ENCODE results near the gene GPS2. TPM values are rescaled to one million over a fixed set of nuclear protein-coding genes. Genes with fewer than 3 reads are reported as not detected.

GPS2 gene
- total RNA-seq, 1 donor from 2014 or later = 68.8 TPM

DNA sequence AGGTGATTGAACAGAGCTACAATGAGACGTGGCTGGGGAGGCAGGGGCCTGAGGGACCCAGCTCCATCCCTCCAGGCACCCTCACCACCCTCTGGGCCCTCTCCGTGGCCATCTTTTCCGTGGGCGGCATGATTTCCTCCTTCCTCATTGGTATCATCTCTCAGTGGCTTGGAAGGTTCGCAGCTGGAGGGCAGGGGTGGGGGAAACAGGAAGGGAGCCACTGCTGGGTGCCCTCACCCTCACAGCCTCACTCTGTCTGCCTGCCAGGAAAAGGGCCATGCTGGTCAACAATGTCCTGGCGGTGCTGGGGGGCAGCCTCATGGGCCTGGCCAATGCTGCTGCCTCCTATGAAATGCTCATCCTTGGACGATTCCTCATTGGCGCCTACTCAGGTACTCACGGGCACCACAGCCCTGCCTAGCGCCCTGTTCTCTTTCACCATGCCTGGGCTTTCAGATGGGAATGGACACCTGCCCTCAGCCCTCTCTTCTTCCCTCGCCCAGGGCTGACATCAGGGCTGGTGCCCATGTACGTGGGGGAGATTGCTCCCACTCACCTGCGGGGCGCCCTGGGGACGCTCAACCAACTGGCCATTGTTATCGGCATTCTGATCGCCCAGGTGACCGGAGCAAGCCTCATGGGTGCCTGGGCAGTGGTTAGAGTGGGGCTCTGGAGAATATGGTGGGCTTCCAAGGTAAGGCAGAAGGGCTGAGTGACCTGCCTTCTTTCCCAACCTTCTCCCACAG, 31.5 kb downstream of the GPS2 start:
- intact Hi-C loops (cut with DNase I) = no loop called here
- DNase-seq = no peak
- no peak for ATAC-seq (ENCODE audit: poor library complexity)

DNA sequence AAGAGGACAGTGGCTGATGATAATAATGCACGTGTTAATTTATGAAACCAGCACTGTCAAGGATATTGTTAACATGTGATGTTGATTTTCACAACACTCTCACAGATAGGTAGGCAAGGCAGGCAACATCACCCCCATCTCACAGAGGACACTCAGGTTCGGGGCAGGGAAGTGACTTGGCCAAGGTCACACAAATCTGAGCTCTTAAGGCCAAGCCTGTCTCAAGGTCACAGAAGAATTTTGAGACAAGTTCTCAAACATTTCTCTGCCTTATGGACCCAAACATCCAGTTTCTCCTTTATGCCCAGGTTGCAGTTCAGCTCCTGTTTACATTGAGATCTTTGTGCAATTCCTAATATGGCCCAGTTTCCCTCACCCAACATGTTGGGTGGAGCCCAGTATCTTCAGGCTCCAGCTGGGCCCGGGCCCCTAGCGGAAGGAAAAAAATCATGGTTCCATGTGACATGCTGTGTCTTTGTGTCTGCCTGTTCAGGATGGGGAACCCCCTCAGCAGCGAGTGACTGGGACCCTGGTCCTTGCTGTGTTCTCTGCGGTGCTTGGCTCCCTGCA, 32.3 kb downstream of the GPS2 start:
- intact Hi-C loops (cut with DNase I) = no loop called here

DNA sequence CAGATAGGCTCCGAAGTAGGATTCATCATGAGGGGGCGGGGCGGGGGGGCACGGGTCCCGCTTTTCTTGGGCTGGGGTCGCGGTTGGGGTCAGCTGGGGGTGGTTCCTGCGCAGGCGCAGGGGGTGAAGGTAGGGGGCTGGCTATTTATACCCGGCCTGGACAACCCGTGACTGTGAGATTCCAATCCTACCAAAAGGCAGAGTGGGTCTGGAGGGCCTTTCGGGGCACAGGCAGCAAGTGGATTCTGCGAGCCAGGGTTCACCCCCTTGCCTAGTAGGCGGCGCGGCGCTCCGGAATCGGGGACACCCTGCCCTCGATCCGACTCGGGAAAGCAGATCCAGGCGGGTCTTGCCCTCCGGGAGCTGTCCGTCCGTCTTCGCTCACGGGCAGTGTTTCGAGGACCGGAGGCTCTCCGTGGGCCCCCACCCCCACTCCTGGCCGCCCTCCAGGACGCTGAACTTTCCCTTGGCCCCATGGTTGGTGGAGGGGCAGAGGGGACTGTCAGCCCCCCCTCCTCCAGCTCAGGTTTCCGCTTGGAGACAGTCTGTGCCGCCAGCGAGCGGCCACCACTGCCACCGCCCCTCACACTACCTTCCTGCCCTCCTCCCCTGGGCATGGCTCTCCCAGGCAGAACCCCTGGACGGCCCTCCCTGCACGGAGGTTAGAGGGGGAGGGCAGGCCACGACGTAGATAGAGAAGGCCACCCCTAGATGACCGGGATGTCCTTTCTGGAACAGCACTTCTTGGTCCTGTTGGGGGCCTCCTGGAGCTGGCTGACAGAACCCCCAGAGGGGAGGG, 33.0 kb downstream of the GPS2 start:
- intact Hi-C loops (cut with DNase I) = loop anchor here (1.0 to 2.0 kb wide), 2 partner anchors 14 to 67 kb away; no protein-coding TSS in a partner anchor
- peak; percentile 86 for DNase-seq
- ATAC-seq (ENCODE audit: poor library complexity) = peak; percentile 49

More for the DNA sequence above, 32.3 kb downstream of the GPS2 start:
- peak; percentile 0 for ATAC-seq (ENCODE audit: poor library complexity)
- no peak for DNase-seq

DNA sequence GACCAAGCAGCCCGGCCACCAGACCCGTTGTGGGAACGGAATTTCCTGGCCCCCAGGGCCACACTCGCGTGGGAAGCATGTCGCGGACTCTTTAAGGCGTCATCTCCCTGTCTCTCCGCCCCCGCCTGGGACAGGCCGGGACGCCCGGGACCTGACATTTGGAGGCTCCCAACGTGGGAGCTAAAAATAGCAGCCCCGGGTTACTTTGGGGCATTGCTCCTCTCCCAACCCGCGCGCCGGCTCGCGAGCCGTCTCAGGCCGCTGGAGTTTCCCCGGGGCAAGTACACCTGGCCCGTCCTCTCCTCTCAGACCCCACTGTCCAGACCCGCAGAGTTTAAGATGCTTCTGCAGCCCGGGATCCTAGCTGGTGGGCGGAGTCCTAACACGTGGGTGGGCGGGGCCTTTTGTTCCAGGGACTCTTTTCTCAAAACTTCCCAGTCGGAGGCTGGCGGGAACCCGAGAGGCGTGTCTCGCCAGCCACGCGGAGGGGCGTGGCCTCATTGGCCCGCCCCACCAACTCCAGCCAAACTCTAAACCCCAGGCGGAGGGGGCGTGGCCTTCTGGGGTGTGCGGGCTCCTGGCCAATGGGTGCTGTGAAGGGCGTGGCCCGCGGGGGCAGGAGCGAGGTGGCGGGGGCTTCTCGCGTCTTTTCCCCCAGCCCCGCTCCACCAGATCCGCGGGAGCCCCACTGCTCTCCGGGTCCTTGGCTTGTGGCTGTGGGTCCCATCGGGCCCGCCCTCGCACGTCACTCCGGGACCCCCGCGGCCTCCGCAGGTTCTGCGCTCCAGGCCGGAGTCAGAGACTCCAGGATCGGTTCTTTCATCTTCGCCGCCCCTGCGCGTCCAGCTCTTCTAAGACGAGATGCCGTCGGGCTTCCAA, 33.8 kb downstream of the GPS2 start, which contains the start of gene SLC2A4:
TSS of gene SLC2A4 (plus strand) at position 645 of the 879 bp plus-strand sequence. CDS start at position 862, 217 bp downstream.
- DNase-seq = peak; percentile 97
- peak; percentile 85 for ATAC-seq (ENCODE audit: poor library complexity)
- intact Hi-C loops (cut with DNase I) = loop anchor here (1.0 to 2.0 kb wide), 2 partner anchors 15 to 67 kb away; no protein-coding TSS in a partner anchor

DNA sequence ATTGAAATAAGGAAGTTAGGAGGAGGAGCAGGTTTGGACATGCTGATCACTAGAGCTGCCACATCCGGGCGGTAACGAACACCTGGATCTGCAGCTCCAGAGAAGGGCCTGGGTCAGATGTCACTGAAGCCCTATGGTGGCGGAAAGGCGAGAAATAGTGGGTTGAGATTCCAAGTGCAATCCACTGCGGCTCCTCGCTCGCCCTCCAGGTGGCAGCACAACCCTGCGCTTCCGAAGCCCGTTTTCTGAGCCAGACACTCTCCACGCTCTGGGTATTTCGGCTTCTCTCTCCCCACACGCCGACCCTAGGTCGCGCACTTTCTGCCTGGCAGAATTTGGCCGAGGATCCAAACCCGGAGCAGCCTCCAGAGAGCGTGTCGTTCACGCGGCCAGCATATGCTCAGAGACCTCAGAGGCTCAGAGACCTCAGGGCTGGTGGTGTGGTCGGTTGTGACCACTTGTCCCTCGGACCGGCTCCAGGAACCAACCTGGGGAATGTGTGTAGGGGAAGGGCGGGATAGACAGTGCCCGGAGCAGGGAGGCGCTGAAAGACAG, 34.6 kb downstream of the GPS2 start:
- DNase-seq (peak; percentile 90), ATAC-seq (ENCODE audit: poor library complexity) (peak; percentile 67)
- intact Hi-C loops (cut with DNase I) = loop anchor here (1.0 to 2.0 kb wide), 2 partner anchors 16 to 68 kb away; no protein-coding TSS in a partner anchor

DNA sequence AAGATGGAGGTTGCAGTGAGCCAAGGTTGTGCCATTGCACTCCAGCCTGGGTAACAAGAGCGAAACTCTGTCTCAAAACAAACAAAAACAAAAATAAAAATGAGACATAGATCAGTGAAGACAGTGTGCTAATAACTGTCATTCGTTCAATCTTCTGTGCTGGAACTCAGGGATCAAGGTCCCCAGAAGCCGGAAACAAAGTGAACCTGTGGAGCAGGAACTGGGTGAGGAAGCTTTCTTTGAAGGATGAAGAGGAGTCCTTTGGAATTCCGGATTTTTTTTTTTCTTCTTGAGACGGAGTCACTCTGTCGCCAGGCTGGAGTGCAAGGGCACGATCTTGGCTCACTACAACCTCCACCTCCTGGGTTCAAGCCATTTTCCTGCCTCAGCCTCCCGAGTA, 35.7 kb downstream of the GPS2 start:
- intact Hi-C loops (cut with DNase I) = no loop called here
- ATAC-seq (ENCODE audit: poor library complexity) (no peak), DNase-seq (no peak)

DNA sequence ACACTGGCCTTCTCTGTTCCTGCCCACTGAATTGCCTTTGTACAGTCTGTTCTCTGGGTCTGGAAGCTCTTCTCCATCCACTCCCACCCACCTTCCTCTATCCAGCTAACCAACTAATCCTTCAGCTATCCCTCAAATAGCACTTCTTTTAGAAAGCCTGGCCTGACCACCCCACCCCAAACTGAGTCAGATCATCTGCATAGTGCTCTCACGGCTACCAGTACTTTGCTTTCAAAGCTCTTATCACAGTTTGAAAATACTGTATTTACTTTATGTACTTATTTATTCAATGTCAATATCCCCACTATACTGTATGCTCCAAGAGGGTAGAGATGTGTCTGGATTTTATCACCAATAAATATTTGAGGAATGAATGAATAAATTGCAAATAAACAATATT, 48.4 kb downstream of the GPS2 start:
- no peak for DNase-seq
- intact Hi-C loops (cut with DNase I) = no loop called here
- no peak for ATAC-seq (ENCODE audit: poor library complexity)

DNA sequence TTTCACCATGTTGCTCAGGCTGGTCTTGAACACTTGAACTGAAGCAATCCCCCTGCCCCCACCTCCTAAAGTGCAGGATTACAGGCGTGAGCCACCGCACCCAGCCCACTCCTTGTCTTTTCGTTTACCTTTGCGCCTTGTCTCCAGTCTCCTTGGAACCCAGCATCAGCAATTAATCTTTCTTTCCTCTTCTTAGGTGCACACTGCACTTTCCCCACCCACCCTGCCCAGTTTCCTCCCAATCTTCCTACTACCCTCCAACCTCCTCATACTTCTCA, 51.4 kb downstream of the GPS2 start:
- intact Hi-C loops (cut with DNase I) = no loop called here
- DNase-seq = no peak
- ATAC-seq (ENCODE audit: poor library complexity) = no peak

DNA sequence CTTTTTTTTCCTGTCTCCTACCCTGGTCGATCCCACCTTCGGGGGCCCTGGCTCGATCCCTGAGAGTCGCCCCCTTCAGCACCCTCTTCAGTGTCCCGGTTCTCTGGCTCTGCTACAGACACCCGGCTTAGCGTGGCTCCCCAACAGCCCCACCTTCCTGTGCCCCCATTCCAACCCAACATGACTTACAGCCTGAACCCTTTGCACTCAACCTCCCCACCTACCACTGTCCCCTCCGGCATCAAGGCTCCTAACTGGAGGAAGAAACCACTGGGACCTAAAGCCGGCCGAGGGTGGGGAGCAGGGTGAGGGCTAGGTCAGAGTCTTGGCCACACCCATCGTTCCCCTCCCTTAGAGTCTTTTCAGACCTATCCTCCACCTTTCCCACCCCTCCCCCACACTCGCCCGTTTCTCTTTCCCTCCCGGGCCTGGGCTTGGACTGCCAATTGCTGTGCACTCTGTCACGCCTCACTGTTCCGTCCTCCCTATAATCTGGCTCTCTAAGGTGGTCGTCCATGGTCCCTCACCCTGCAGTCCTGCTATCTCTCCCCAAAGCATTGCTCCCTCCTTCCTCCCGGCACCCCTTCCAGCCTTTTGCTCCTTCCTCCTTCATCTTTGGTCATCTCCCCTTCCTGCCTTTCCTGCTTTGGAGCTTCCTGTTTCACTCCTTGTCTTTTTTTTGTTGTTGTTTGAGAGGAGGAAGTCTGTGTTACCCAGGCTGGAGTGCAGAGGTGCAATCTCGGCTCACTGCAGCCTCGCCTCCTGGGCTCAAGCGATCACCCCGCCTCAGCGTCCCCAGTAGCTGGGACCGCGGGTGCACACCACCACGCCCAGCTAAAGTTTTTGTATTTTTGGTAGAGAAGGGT, 52.0 kb downstream of the GPS2 start:
- peak; percentile 44 for DNase-seq
- peak; percentile 24 for ATAC-seq (ENCODE audit: poor library complexity)
- intact Hi-C loops (cut with DNase I) = no loop called here

Other genes with a start within 250 kb of the GPS2 start
- gene CLEC10A, start 235.1 kb downstream of the GPS2 start, total RNA-seq = 5.0 TPM
- gene ASGR2, start 200.5 kb downstream of the GPS2 start, total RNA-seq = 0.40 TPM
- gene ASGR1, start 136.0 kb downstream of the GPS2 start, total RNA-seq = 0.19 TPM
- 20.4 TPM for gene DLG4, start 95.5 kb downstream of the GPS2 start, total RNA-seq
- gene ACADVL, start 95.4 kb downstream of the GPS2 start, total RNA-seq = 2,247 TPM
- 20.4 TPM for gene DVL2, start 80.8 kb downstream of the GPS2 start, total RNA-seq
- gene PHF23, start 75.9 kb downstream of the GPS2 start, total RNA-seq = 19.4 TPM
- gene GABARAP, start 72.9 kb downstream of the GPS2 start, total RNA-seq = 432 TPM
- 109 TPM for gene CTDNEP1, start 63.6 kb downstream of the GPS2 start, total RNA-seq
- 71.6 TPM for gene ELP5, start 63.1 kb downstream of the GPS2 start, total RNA-seq
- 0.94 TPM for gene CLDN7, start 52.9 kb downstream of the GPS2 start, total RNA-seq
- 141 TPM for gene SLC2A4, start 33.6 kb downstream of the GPS2 start, total RNA-seq
- gene YBX2, start 20.7 kb downstream of the GPS2 start, total RNA-seq = 0.75 TPM
- 295 TPM for gene EIF5A, start 7.7 kb downstream of the GPS2 start, total RNA-seq
- gene NEURL4, start 14.0 kb upstream of the GPS2 start, total RNA-seq = 26.2 TPM
- 14.9 TPM for gene ACAP1, start 21.2 kb upstream of the GPS2 start, total RNA-seq
- 4.4 TPM for gene KCTD11, start 36.8 kb upstream of the GPS2 start, total RNA-seq
- not detected for gene TMEM95, start 39.8 kb upstream of the GPS2 start, total RNA-seq
- gene TNK1, start 65.7 kb upstream of the GPS2 start, total RNA-seq = 2.1 TPM
- gene PLSCR3, start 79.2 kb upstream of the GPS2 start, total RNA-seq = 14.0 TPM
- 61.5 TPM for gene TMEM256, start 88.7 kb upstream of the GPS2 start, total RNA-seq
- gene NLGN2, start 92.5 kb upstream of the GPS2 start, total RNA-seq = 5.8 TPM
- gene SPEM1, start 105.0 kb upstream of the GPS2 start, total RNA-seq = not detected
- not detected for gene SPEM2, start 110.3 kb upstream of the GPS2 start, total RNA-seq
- not detected for gene SPEM3, start 113.5 kb upstream of the GPS2 start, total RNA-seq
- gene TMEM102, start 120.1 kb upstream of the GPS2 start, total RNA-seq = 1.7 TPM
- 9.8 TPM for gene FGF11, start 124.2 kb upstream of the GPS2 start, total RNA-seq
- 9.8 TPM for gene CHRNB1, start 129.7 kb upstream of the GPS2 start, total RNA-seq
- 60.3 TPM for gene ZBTB4, start 164.3 kb upstream of the GPS2 start, total RNA-seq
- gene SLC35G6, start 166.1 kb upstream of the GPS2 start, total RNA-seq = not detected
- 32.9 TPM for gene POLR2A, start 169.0 kb upstream of the GPS2 start, total RNA-seq
- gene TNFSF12, start 233.7 kb upstream of the GPS2 start, total RNA-seq = 34.6 TPM
- gene TNFSF13, start 243.4 kb upstream of the GPS2 start, total RNA-seq = 8.3 TPM
- 30.8 TPM for gene SENP3, start 246.6 kb upstream of the GPS2 start, total RNA-seq